RWPE2 (cell line): ENCODE measurements around the gene MAP2K3.

Source experiments
- ATAC-seq: fragments of 200-7000 bp; cut with Tn5 transposase; 3 replicates; pipeline ENCODE4 v1.9.1; 2021; ENCODE audit warnings: low read depth
- DNase-seq: peaks from one replicate; pipeline ENCODE4 v3.0.0-alpha.2; 2020; ENCODE audit warnings: low spot score
- H3K27ac ChIP-seq: fragments of 450-650 bp; 2 replicates; pipeline ENCODE4 v1.5.1; 2017; ENCODE audit warnings: mild to moderate bottlenecking; ENCODE audit not compliant: poor library complexity, severe bottlenecking
- H3K27me3 ChIP-seq: fragments of 250-450 bp; sonication (Bioruptor Pico); 2 replicates; pipeline ENCODE4 v1.5.1; 2021; ENCODE audit warnings: mild to moderate bottlenecking, moderate library complexity; ENCODE audit not compliant: insufficient read depth, poor library complexity, severe bottlenecking
- H3K36me3 ChIP-seq: fragments of 250-450 bp; sonication (Bioruptor Pico); 2 replicates; pipeline ENCODE4 v1.5.1; 2020; ENCODE audit warnings: low read depth, mild to moderate bottlenecking, moderate library complexity
- H3K4me1 ChIP-seq: fragments of 250-450 bp; sonication (Bioruptor Pico); 2 replicates; pipeline ENCODE4 v1.5.1; 2021; ENCODE audit warnings: mild to moderate bottlenecking, moderate library complexity; ENCODE audit not compliant: insufficient read depth, poor library complexity, severe bottlenecking
- H3K4me3 ChIP-seq: fragments of 250-450 bp; sonication (Bioruptor Pico); 2 replicates; pipeline ENCODE4 v1.5.1; 2021; ENCODE audit warnings: mild to moderate bottlenecking, moderate library complexity; ENCODE audit not compliant: severe bottlenecking
- H3K9me3 ChIP-seq: fragments of 250-450 bp; sonication (Bioruptor Pico); 2 replicates; pipeline ENCODE4 v1.5.1; 2021; ENCODE audit warnings: mild to moderate bottlenecking, moderate library complexity; ENCODE audit not compliant: severe bottlenecking
- TF ChIP-seq, protein P1 (sequence below): fragments of 450-650 bp; IDR thresholded peaks from one replicate; pipeline ENCODE4 v1.5.1; 2017; ENCODE audit warnings: mild to moderate bottlenecking, moderate library complexity; ENCODE audit not compliant: poor library complexity, severe bottlenecking

MAP2K3 gene

GRCh38 chr17:21241564-21241963, 42.9 kb upstream of the MAP2K3 start:
- Histone ChIP-seq H3K36me3 (no peaks in the 10 kb centered on the region), H3K27ac (no peak overlapping the region), H3K4me3 (no peak overlapping the region), H3K9me3 (no peaks in the 10 kb centered on the region), H3K27me3 (no peaks in the 10 kb centered on the region), H3K4me1 (no peaks in the 10 kb centered on the region)
- DNase-seq: no peak
- TF ChIP-seq, protein P1, sequence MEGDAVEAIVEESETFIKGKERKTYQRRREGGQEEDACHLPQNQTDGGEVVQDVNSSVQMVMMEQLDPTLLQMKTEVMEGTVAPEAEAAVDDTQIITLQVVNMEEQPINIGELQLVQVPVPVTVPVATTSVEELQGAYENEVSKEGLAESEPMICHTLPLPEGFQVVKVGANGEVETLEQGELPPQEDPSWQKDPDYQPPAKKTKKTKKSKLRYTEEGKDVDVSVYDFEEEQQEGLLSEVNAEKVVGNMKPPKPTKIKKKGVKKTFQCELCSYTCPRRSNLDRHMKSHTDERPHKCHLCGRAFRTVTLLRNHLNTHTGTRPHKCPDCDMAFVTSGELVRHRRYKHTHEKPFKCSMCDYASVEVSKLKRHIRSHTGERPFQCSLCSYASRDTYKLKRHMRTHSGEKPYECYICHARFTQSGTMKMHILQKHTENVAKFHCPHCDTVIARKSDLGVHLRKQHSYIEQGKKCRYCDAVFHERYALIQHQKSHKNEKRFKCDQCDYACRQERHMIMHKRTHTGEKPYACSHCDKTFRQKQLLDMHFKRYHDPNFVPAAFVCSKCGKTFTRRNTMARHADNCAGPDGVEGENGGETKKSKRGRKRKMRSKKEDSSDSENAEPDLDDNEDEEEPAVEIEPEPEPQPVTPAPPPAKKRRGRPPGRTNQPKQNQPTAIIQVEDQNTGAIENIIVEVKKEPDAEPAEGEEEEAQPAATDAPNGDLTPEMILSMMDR: no peak
- no peak for ATAC-seq

- DNase-seq: no peak
- TF ChIP-seq, protein P1: no peak
- Histone ChIP-seq H3K4me1 (no peaks in the 10 kb centered on the region), H3K27me3 (no peaks in the 10 kb centered on the region), H3K9me3 (no peaks in the 10 kb centered on the region), H3K36me3 (no peaks in the 10 kb centered on the region), H3K4me3 (no peak overlapping the region), H3K27ac (no peak overlapping the region)
- ATAC-seq: 0 out of 3 replicates have a peak, but pooled peaks have one; percentile 22
Observed at GRCh38 chr17:21242026-21242697, 42.3 kb upstream of the MAP2K3 start.

GRCh38 chr17:21242780-21243515, 41.6 kb upstream of the MAP2K3 start:
- H3K4me1 ChIP-seq: no peaks in the 10 kb centered on the region
- TF ChIP-seq, protein P1: no peak
- H3K36me3 ChIP-seq: no peaks in the 10 kb centered on the region
- no peak overlapping the region for H3K4me3 ChIP-seq
- no peak overlapping the region for H3K27ac ChIP-seq
- DNase-seq (no peak), ATAC-seq (no peak)
- H3K27me3 ChIP-seq: no peaks in the 10 kb centered on the region
- no peaks in the 10 kb centered on the region for H3K9me3 ChIP-seq

GRCh38 chr17:21243516-21244303, 40.8 kb upstream of the MAP2K3 start:
- Histone ChIP-seq H3K9me3 (no peaks in the 10 kb centered on the region), H3K4me3 (no peak overlapping the region), H3K36me3 (no peaks in the 10 kb centered on the region), H3K27ac (no peak overlapping the region), H3K27me3 (no peaks in the 10 kb centered on the region), H3K4me1 (no peaks in the 10 kb centered on the region)
- ATAC-seq: no peak
- TF ChIP-seq, protein P1: no peak
- no peak for DNase-seq
